ENCODE results near the gene PTPN1.

PTPN1 gene

DNA sequence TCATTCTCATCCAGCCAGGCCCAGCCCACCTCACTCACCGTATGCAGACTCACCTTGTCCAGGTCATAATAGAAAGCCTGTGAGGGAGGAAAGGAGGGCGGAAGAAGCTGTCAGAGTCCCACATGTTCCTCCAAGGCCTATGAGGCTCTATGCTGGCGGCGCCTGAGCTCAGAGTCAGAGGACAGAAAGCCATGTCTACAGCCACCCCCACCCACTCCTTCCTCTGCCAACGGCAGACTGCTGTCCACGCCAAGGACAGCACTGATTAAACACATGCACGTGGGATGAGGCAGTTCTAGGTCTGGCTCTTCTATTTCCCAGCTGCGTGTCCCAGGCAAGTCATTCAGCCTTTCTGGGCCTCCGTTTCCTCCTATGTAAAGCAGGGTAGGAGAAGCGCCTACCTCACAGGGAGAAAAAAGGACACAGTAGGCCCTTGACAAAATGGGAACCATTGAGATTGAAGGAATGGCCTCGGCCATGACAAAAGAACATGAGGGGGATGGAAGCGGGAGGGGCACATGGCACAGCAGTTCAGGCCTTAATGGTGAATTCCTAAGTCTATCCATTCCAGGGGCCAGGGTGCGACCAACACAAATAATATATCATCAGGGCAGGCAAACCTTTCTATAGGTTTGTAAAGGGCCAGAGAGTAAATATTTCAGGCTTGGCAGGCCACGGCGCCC lies 101.1 kb downstream of the PTPN1 start:
- TF ChIP-seq, protein P1, sequence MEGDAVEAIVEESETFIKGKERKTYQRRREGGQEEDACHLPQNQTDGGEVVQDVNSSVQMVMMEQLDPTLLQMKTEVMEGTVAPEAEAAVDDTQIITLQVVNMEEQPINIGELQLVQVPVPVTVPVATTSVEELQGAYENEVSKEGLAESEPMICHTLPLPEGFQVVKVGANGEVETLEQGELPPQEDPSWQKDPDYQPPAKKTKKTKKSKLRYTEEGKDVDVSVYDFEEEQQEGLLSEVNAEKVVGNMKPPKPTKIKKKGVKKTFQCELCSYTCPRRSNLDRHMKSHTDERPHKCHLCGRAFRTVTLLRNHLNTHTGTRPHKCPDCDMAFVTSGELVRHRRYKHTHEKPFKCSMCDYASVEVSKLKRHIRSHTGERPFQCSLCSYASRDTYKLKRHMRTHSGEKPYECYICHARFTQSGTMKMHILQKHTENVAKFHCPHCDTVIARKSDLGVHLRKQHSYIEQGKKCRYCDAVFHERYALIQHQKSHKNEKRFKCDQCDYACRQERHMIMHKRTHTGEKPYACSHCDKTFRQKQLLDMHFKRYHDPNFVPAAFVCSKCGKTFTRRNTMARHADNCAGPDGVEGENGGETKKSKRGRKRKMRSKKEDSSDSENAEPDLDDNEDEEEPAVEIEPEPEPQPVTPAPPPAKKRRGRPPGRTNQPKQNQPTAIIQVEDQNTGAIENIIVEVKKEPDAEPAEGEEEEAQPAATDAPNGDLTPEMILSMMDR (IDR thresholded peaks at IDR 0.05; ENCODE audit: low read depth, low read length, poor library complexity, severe bottlenecking): no peak
- no peak for TF ChIP-seq EZH2phosphoT487 (IDR thresholded peaks at IDR 0.05; ENCODE audit: borderline replicate concordance, low read length)
- H3K4me3 ChIP-seq (ENCODE audit: low read length): no peak overlapping the region
- H3K27me3 ChIP-seq (ENCODE audit: control insufficient read depth, low read length): no peaks in the 10 kb centered on the region
- H3K4me1 ChIP-seq (ENCODE audit: control insufficient read depth, low read length): peaks cover 2% of the 10 kb centered on the region; the same call in 1 of the 2 replicates
- no peaks in the 10 kb centered on the region for H3K9me2 ChIP-seq (replicated peaks; ENCODE audit: control insufficient read depth, low read length)
- no peaks in the 10 kb centered on the region for H3K79me2 ChIP-seq (ENCODE audit: control insufficient read depth, low read length)
- H4K20me1 ChIP-seq (ENCODE audit: control insufficient read depth, insufficient read depth, low read depth, low read length): no peaks in the 10 kb centered on the region; the same call in 1 of the 2 replicates
- no peak overlapping the region for H3K4me2 ChIP-seq (ENCODE audit: low read length)
- H3F3A ChIP-seq (ENCODE audit: control insufficient read depth, insufficient read depth): no peaks in the 10 kb centered on the region
- H3K36me3 ChIP-seq (ENCODE audit: control insufficient read depth, low read length): no peaks in the 10 kb centered on the region
- no peak overlapping the region for H3K27ac ChIP-seq (ENCODE audit: low read depth, low read length)
- H3K9me3 ChIP-seq (ENCODE audit: control insufficient read depth, insufficient read depth, low read length): no peaks in the 10 kb centered on the region

DNA sequence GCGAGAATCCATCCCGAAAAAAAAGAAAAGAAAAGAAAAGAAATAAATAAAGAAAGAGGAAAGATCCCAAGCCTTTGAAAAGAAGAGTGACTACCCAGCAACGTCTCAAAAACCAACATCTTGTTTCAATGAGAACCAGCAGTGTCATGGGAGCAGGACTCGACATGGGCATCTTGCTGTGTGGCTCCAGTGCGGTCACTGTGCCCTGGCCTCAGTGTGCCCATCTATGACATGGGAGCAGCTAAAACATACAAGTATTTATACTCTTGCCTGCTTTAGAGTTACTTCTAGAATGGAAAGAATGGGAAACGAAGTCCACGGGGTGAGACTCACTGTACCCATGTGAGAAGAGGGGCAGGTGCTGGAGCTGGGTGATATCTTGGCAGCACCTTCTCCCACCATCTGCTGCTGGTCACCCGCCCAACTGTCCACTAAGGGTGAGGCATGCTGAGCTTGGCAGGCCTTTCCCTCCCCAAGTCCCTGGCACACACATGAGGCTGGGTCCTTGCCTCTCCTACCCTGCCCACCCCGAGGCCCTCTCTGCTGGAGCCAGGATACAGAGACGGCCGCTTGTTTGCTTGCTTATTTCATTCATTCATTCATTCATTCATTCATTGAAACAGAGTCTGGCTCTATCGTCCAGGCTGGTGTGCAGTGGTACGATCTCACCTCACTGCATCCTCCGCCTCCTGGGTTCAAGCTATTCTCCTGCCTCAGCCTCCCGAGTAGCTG lies 103.4 kb downstream of the PTPN1 start:
- no peak overlapping the region for H3K4me2 ChIP-seq (ENCODE audit: low read length)
- no peaks in the 10 kb centered on the region for H3K79me2 ChIP-seq (ENCODE audit: control insufficient read depth, low read length)
- H3K4me3 ChIP-seq (ENCODE audit: low read length): no peak overlapping the region

DNA sequence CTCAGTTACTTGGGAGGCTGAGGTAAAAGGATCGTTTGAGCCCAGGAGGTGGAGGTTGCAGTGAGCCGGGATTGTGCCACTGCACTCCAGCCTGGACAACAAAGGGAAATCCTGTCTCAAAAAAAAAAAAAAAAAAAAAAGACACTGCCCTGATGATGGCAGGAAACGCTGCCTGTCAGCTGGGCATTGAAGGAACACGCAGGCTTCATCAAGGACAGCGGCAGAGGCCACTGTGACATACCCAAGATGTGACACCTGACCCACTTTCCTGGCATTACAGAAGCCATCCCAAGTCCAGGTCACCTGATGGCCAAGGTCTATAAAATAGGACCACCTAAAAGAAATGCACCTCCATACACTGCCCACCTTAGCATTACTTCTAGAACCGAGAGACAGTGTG lies 105.2 kb downstream of the PTPN1 start:
- no peaks in the 10 kb centered on the region for H3K9me2 ChIP-seq (replicated peaks; ENCODE audit: control insufficient read depth, low read length)
- no peaks in the 10 kb centered on the region for H3K27me3 ChIP-seq (ENCODE audit: control insufficient read depth, low read length)
- no peaks in the 10 kb centered on the region; the same call in 1 of the 2 replicates for H4K20me1 ChIP-seq (ENCODE audit: control insufficient read depth, insufficient read depth, low read depth, low read length)
- no peaks in the 10 kb centered on the region for H3F3A ChIP-seq (ENCODE audit: control insufficient read depth, insufficient read depth)
- no peaks in the 10 kb centered on the region for H3K36me3 ChIP-seq (ENCODE audit: control insufficient read depth, low read length)
- no peaks in the 10 kb centered on the region for H3K9me3 ChIP-seq (ENCODE audit: control insufficient read depth, insufficient read depth, low read length)
- H3K4me2 ChIP-seq (ENCODE audit: low read length): no peak overlapping the region
- H3K4me1 ChIP-seq (ENCODE audit: control insufficient read depth, low read length): peaks cover 5% of the 10 kb centered on the region; the same call in 1 of the 2 replicates
- no peaks in the 10 kb centered on the region for H3K79me2 ChIP-seq (ENCODE audit: control insufficient read depth, low read length)
- no peak overlapping the region for H3K27ac ChIP-seq (ENCODE audit: low read depth, low read length)
- H3K4me3 ChIP-seq (ENCODE audit: low read length): no peak overlapping the region
- TF ChIP-seq EZH2phosphoT487 (IDR thresholded peaks at IDR 0.05; ENCODE audit: borderline replicate concordance, low read length): no peak
- TF ChIP-seq, protein P1 (IDR thresholded peaks at IDR 0.05; ENCODE audit: low read depth, low read length, poor library complexity, severe bottlenecking): no peak

More for the DNA sequence above, 103.4 kb downstream of the PTPN1 start:
- Histone ChIP-seq H3K4me1 (ENCODE audit: control insufficient read depth, low read length) (peaks cover 5% of the 10 kb centered on the region; the same call in 1 of the 2 replicates), H4K20me1 (ENCODE audit: control insufficient read depth, insufficient read depth, low read depth, low read length) (no peaks in the 10 kb centered on the region; the same call in 1 of the 2 replicates), H3K27me3 (ENCODE audit: control insufficient read depth, low read length) (no peaks in the 10 kb centered on the region), H3K36me3 (ENCODE audit: control insufficient read depth, low read length) (no peaks in the 10 kb centered on the region), H3K9me3 (ENCODE audit: control insufficient read depth, insufficient read depth, low read length) (no peaks in the 10 kb centered on the region), H3F3A (ENCODE audit: control insufficient read depth, insufficient read depth) (no peaks in the 10 kb centered on the region), H3K27ac (ENCODE audit: low read depth, low read length) (no peak overlapping the region), H3K9me2 (replicated peaks; ENCODE audit: control insufficient read depth, low read length) (no peaks in the 10 kb centered on the region)
- no peak for TF ChIP-seq EZH2phosphoT487 (IDR thresholded peaks at IDR 0.05; ENCODE audit: borderline replicate concordance, low read length)
- TF ChIP-seq, protein P1 (IDR thresholded peaks at IDR 0.05; ENCODE audit: low read depth, low read length, poor library complexity, severe bottlenecking): no peak

Data from DOHH2 (cell line).